ENCODE results near the gene RPS15. TPM values are rescaled to one million over a fixed set of nuclear protein-coding genes. Genes with fewer than 3 reads are reported as not detected.
"Not testable (repeated sequence)": the region's sequence is repeated elsewhere in the genome, so short reads cannot be mapped to it uniquely, and the experiment has no call there.

Gene RPS15
- total RNA-seq, 2 experiments from 2014 or later, result 1,384 TPM

- Mint-ChIP-seq H3K36me3 (ENCODE audit: low read depth) (peaks cover 8% of the 10 kb centered on the region), H3K4me1 (ENCODE audit: low read depth) (peaks cover 20% of the 10 kb centered on the region), H3K4me3 (no peak overlapping the region), H3K27me3 (ENCODE audit: low read depth) (peaks cover 16% of the 10 kb centered on the region), H3K9me3 (ENCODE audit: insufficient read depth) (no peaks in the 10 kb centered on the region), H3K27ac (no peak overlapping the region)
- DNase-seq (no peak), ATAC-seq (no peak)
- ChIA-PET POLR2A (no interaction called here), CTCF (no interaction called here)
Observed at GRCh38 chr19:1473085-1473851, 35.1 kb downstream of the RPS15 start.

GRCh38 chr19:1474011-1474764, 36.0 kb downstream of the RPS15 start:
- Mint-ChIP-seq H3K4me3 (no peak overlapping the region), H3K9me3 (ENCODE audit: insufficient read depth) (no peaks in the 10 kb centered on the region), H3K27ac (no peak overlapping the region), H3K27me3 (ENCODE audit: low read depth) (peaks cover 15% of the 10 kb centered on the region), H3K36me3 (ENCODE audit: low read depth) (peaks cover 11% of the 10 kb centered on the region), H3K4me1 (ENCODE audit: low read depth) (peaks cover 24% of the 10 kb centered on the region)
- CTCF ChIA-PET, result no interaction called here
- DNase-seq, result no peak
- no peak for ATAC-seq
- POLR2A ChIA-PET, result no interaction called here

GRCh38 chr19:1474765-1475351, 36.7 kb downstream of the RPS15 start:
- Mint-ChIP-seq H3K4me3 (no peak overlapping the region), H3K36me3 (ENCODE audit: low read depth) (peaks cover 11% of the 10 kb centered on the region), H3K4me1 (ENCODE audit: low read depth) (peaks cover 29% of the 10 kb centered on the region), H3K27ac (no peak overlapping the region), H3K9me3 (ENCODE audit: insufficient read depth) (no peaks in the 10 kb centered on the region), H3K27me3 (ENCODE audit: low read depth) (peaks cover 15% of the 10 kb centered on the region)
- POLR2A ChIA-PET, result no interaction called here
- CTCF ChIA-PET, result no interaction called here
- DNase-seq, result no peak
- ATAC-seq, result no peak

GRCh38 chr19:1475751-1476437, 37.7 kb downstream of the RPS15 start:
- Mint-ChIP-seq H3K4me3 (no peak overlapping the region), H3K4me1 (ENCODE audit: low read depth) (peaks cover 25% of the 10 kb centered on the region), H3K36me3 (ENCODE audit: low read depth) (peaks cover 11% of the 10 kb centered on the region), H3K9me3 (ENCODE audit: insufficient read depth) (no peaks in the 10 kb centered on the region), H3K27me3 (ENCODE audit: low read depth) (peaks cover 12% of the 10 kb centered on the region), H3K27ac (no peak overlapping the region)
- ChIA-PET POLR2A (no interaction called here), CTCF (no interaction called here)
- ATAC-seq (no peak), DNase-seq (no peak)

- Mint-ChIP-seq H3K4me1 (ENCODE audit: low read depth) (peaks cover 18% of the 10 kb centered on the region), H3K4me3 (peak overlapping the region; percentile 58), H3K36me3 (ENCODE audit: low read depth) (peaks cover 11% of the 10 kb centered on the region), H3K27ac (peak overlapping the region; percentile 39)
- DNase-seq; H3K27me3 Mint-ChIP-seq (ENCODE audit: low read depth); H3K9me3 Mint-ChIP-seq (ENCODE audit: insufficient read depth); POLR2A ChIA-PET; ATAC-seq: not testable (repeated sequence)
- CTCF ChIA-PET, result interaction anchor here (0.6 kb wide), 1 partner anchor 62 kb away, joined by 3 read pairs; no protein-coding TSS in a partner anchor
Observed at GRCh38 chr19:1477056-1477455, 38.9 kb downstream of the RPS15 start.

GRCh38 chr19:1478934-1479707, 40.9 kb downstream of the RPS15 start, which contains the start of gene C19orf25:
C19orf25 (minus strand) TSS chr19:1479215; CDS start chr19:1478903, 312 bp downstream.
- POLR2A ChIA-PET, result interaction anchor here (0.6 kb wide), 1 partner anchor 65 kb away, joined by 3 read pairs; no protein-coding TSS in a partner anchor
- Mint-ChIP-seq H3K4me1 (ENCODE audit: low read depth) (peaks cover 18% of the 10 kb centered on the region), H3K27ac (peak within 1 kb of the TSS; percentile 98), H3K27me3 (ENCODE audit: low read depth) (no peaks in the 10 kb centered on the region), H3K36me3 (ENCODE audit: low read depth) (peaks cover 9% of the 10 kb centered on the region), H3K9me3 (ENCODE audit: insufficient read depth) (no peaks in the 10 kb centered on the region), H3K4me3 (peak within 1 kb of the TSS; percentile 99)
- CTCF ChIA-PET, result no interaction called here
- peak; percentile 94 for ATAC-seq
- peak; percentile 96 for DNase-seq

GRCh38 chr19:1481224-1481892, 43.2 kb downstream of the RPS15 start:
- ChIA-PET CTCF (no interaction called here), POLR2A (no interaction called here)
- ATAC-seq (no peak), DNase-seq (no peak)
- Mint-ChIP-seq H3K27ac (no peak overlapping the region), H3K4me1 (ENCODE audit: low read depth) (peaks cover 18% of the 10 kb centered on the region), H3K36me3 (ENCODE audit: low read depth) (peaks cover 9% of the 10 kb centered on the region), H3K27me3 (ENCODE audit: low read depth) (no peaks in the 10 kb centered on the region), H3K4me3 (no peak overlapping the region), H3K9me3 (ENCODE audit: insufficient read depth) (no peaks in the 10 kb centered on the region)

- Mint-ChIP-seq H3K9me3 (ENCODE audit: insufficient read depth) (no peaks in the 10 kb centered on the region), H3K27ac (no peak overlapping the region), H3K36me3 (ENCODE audit: low read depth) (peaks cover 9% of the 10 kb centered on the region), H3K4me1 (ENCODE audit: low read depth) (peaks cover 17% of the 10 kb centered on the region), H3K4me3 (no peak overlapping the region), H3K27me3 (ENCODE audit: low read depth) (no peaks in the 10 kb centered on the region)
- CTCF ChIA-PET, result no interaction called here
- no peak for DNase-seq
- POLR2A ChIA-PET, result no interaction called here
- ATAC-seq, result no peak
Observed at GRCh38 chr19:1481893-1482360, 43.7 kb downstream of the RPS15 start.

- CTCF ChIA-PET, result no interaction called here
- H3K4me1 Mint-ChIP-seq (ENCODE audit: low read depth), result peaks cover 11% of the 10 kb centered on the region
- peaks cover 4% of the 10 kb centered on the region for H3K36me3 Mint-ChIP-seq (ENCODE audit: low read depth)
- no peak overlapping the region for H3K4me3 Mint-ChIP-seq
- no peaks in the 10 kb centered on the region for H3K9me3 Mint-ChIP-seq (ENCODE audit: insufficient read depth)
- no peak overlapping the region for H3K27ac Mint-ChIP-seq
- DNase-seq, result no peak
- POLR2A ChIA-PET, result no interaction called here
- ATAC-seq, result no peak
- no peaks in the 10 kb centered on the region for H3K27me3 Mint-ChIP-seq (ENCODE audit: low read depth)
Observed at GRCh38 chr19:1482361-1483130, 44.4 kb downstream of the RPS15 start.

- CTCF ChIA-PET, result no interaction called here
- ATAC-seq, result no peak
Observed at GRCh38 chr19:1483131-1483978, 45.2 kb downstream of the RPS15 start.

More at GRCh38 chr19:1483131-1483978, 45.2 kb downstream of the RPS15 start:
- POLR2A ChIA-PET, result no interaction called here
- Mint-ChIP-seq H3K27ac (no peak overlapping the region), H3K36me3 (ENCODE audit: low read depth) (peaks cover 4% of the 10 kb centered on the region), H3K4me1 (ENCODE audit: low read depth) (peaks cover 8% of the 10 kb centered on the region), H3K4me3 (no peak overlapping the region), H3K27me3 (ENCODE audit: low read depth) (no peaks in the 10 kb centered on the region), H3K9me3 (ENCODE audit: insufficient read depth) (no peaks in the 10 kb centered on the region)
- no peak for DNase-seq
